H9 (cell line): ENCODE results near the gene CFHR1. TPM values are rescaled to one million over a fixed set of nuclear protein-coding genes. Genes with fewer than 3 reads are reported as not detected.
"Not testable (repeated sequence)": the region's sequence is repeated elsewhere in the genome, so short reads cannot be mapped to it uniquely, and the experiment has no call there.

ENCODE experiments used
- DNase-seq: peaks from one replicate; pipeline ENCODE4 v3.0.0-alpha.2; 2017
- H2AFZ ChIP-seq: one replicate; pipeline ENCODE4 v1.6.1; 2013; ENCODE audit warnings: mild to moderate bottlenecking, low read length, control low read depth, moderate library complexity
- H2AK5ac ChIP-seq: 2 replicates; pipeline ENCODE4 v1.6.1; 2013; ENCODE audit warnings: low read length, control low read depth, mixed read lengths; ENCODE audit not compliant: insufficient read length
- H2BK120ac ChIP-seq: one replicate; pipeline ENCODE4 v1.6.1; 2013; ENCODE audit warnings: low read depth, mild to moderate bottlenecking, low read length, control low read depth, inconsistent platforms; ENCODE audit not compliant: poor library complexity, severe bottlenecking
- H2BK12ac ChIP-seq: 2 replicates; pipeline ENCODE4 v1.6.1; 2013; ENCODE audit warnings: low read length, control low read depth, mixed read lengths, low read depth; ENCODE audit not compliant: insufficient read length
- H2BK15ac ChIP-seq: 2 replicates; pipeline ENCODE4 v1.6.1; 2013; ENCODE audit warnings: low read depth, low read length, control low read depth
- H2BK20ac ChIP-seq: one replicate; pipeline ENCODE4 v1.6.1; 2013; ENCODE audit warnings: low read depth, mild to moderate bottlenecking, low read length, control low read depth, inconsistent platforms; ENCODE audit not compliant: poor library complexity, severe bottlenecking
- H2BK5ac ChIP-seq: 2 replicates; pipeline ENCODE4 v1.6.1; 2013; ENCODE audit warnings: low read length, control low read depth, mixed read lengths; ENCODE audit not compliant: insufficient read length
- H3K14ac ChIP-seq: 2 replicates; pipeline ENCODE4 v1.6.1; 2013; ENCODE audit warnings: low read length, control low read depth; ENCODE audit not compliant: insufficient read depth
- H3K18ac ChIP-seq: 2 replicates; pipeline ENCODE4 v1.6.1; 2013; ENCODE audit warnings: low read depth, mild to moderate bottlenecking, mixed read lengths, low read length, control low read depth; ENCODE audit not compliant: insufficient read length
- H3K23ac ChIP-seq: 2 replicates; pipeline ENCODE4 v1.6.1; 2013; ENCODE audit warnings: low read length, control low read depth, mixed read lengths, low read depth; ENCODE audit not compliant: insufficient read length
- H3K23me2 ChIP-seq: 2 replicates; pipeline ENCODE4 v1.6.1; 2013; ENCODE audit warnings: low read depth, mild to moderate bottlenecking, mixed read lengths, low read length, control low read depth; ENCODE audit not compliant: insufficient read length, poor library complexity, severe bottlenecking
- H3K27ac ChIP-seq: 2 replicates; pipeline ENCODE4 v1.5.1; 2013; ENCODE audit warnings: low read length, control low read depth, mixed read lengths, low read depth; ENCODE audit not compliant: insufficient read length
- H3K27me3 ChIP-seq: 2 replicates; pipeline ENCODE4 v1.6.1; 2013; ENCODE audit warnings: low read length, control low read depth, inconsistent platforms; ENCODE audit not compliant: insufficient read depth
- H3K4ac ChIP-seq: 2 replicates; pipeline ENCODE4 v1.6.1; 2013; ENCODE audit warnings: low read depth, mild to moderate bottlenecking, control low read depth, inconsistent platforms, low read length, moderate library complexity
- H3K4me1 ChIP-seq: 2 replicates; pipeline ENCODE4 v1.6.1; 2013; ENCODE audit warnings: low read length, control low read depth, inconsistent platforms; ENCODE audit not compliant: insufficient read depth
- H3K4me2 ChIP-seq: 2 replicates; pipeline ENCODE4 v1.6.1; 2013; ENCODE audit warnings: low read length, control low read depth, mixed read lengths; ENCODE audit not compliant: insufficient read length, insufficient read depth
- H3K56ac ChIP-seq: 2 replicates; pipeline ENCODE4 v1.6.1; 2013; ENCODE audit warnings: low read depth, mild to moderate bottlenecking, mixed read lengths, low read length, control low read depth; ENCODE audit not compliant: insufficient read length
- H3K79me1 ChIP-seq: 2 replicates; pipeline ENCODE4 v1.6.1; 2013; ENCODE audit warnings: low read depth, mild to moderate bottlenecking, moderate library complexity, low read length, control low read depth, inconsistent platforms; ENCODE audit not compliant: insufficient read depth, poor library complexity, severe bottlenecking
- H3K79me2 ChIP-seq: 2 replicates; pipeline ENCODE4 v1.6.1; 2013; ENCODE audit warnings: low read length, control low read depth, inconsistent platforms; ENCODE audit not compliant: insufficient read depth
- H3K9ac ChIP-seq: 2 replicates; pipeline ENCODE4 v1.6.1; 2013; ENCODE audit warnings: low read length, control low read depth, mixed read lengths; ENCODE audit not compliant: insufficient read length; ENCODE audit errors: extremely low read depth
- H3K9me3 ChIP-seq: one replicate; pipeline ENCODE4 v1.6.1; 2013; ENCODE audit warnings: low read depth, low read length, inconsistent platforms; ENCODE audit not compliant: control insufficient read depth
- H3T11ph ChIP-seq: one replicate; pipeline ENCODE4 v1.6.1; 2013; ENCODE audit warnings: mild to moderate bottlenecking, low read length, control low read depth, inconsistent platforms
- H4K20me1 ChIP-seq: one replicate; pipeline ENCODE4 v1.6.1; 2013; ENCODE audit not compliant: control insufficient read depth, insufficient read length, insufficient read depth
- H4K5ac ChIP-seq: 2 replicates; pipeline ENCODE4 v1.6.1; 2013; ENCODE audit warnings: low read depth, mild to moderate bottlenecking, mixed read lengths, low read length, control low read depth; ENCODE audit not compliant: insufficient read length
- H4K8ac ChIP-seq: replicated peaks from 2 replicates; pipeline ENCODE4 v1.6.1; 2013; ENCODE audit warnings: low read length, control low read depth, mixed read lengths, low read depth; ENCODE audit not compliant: insufficient read length
- H4K91ac ChIP-seq: 2 replicates; pipeline ENCODE4 v1.6.1; 2013; ENCODE audit warnings: low read depth, mild to moderate bottlenecking, moderate library complexity, mixed read lengths, low read length, control low read depth; ENCODE audit not compliant: insufficient read length
- H3K27ac Mint-ChIP-seq, 3 experiments: 2 replicates in 2 of 3; 3 replicates in 1 of 3; pipeline ENCODE4 v1.8.0; 2020 to 2021; ENCODE audit warnings: mixed read lengths in 3 of 3, mild to moderate bottlenecking in 1 of 3, moderate library complexity in 1 of 3
- H3K27me3 Mint-ChIP-seq: 2 replicates; pipeline ENCODE4 v1.8.0; 2021; ENCODE audit warnings: low read depth, mild to moderate bottlenecking, moderate library complexity, mixed read lengths
- H3K36me3 Mint-ChIP-seq, 3 experiments: 2 replicates in 2 of 3; 3 replicates in 1 of 3; pipeline ENCODE4 v1.8.0; 2020 to 2021; ENCODE audit warnings: low read depth in 3 of 3, mixed read lengths in 3 of 3; ENCODE audit not compliant: insufficient read depth in 1 of 3
- H3K4me1 Mint-ChIP-seq, 2 experiments: 2 replicates each; pipeline ENCODE4 v1.8.0; 2020; ENCODE audit warnings: mixed read lengths in 2 of 2
- H3K4me3 Mint-ChIP-seq, 2 experiments: 2 replicates in 1 of 2; 3 replicates in 1 of 2; pipeline ENCODE4 v1.8.0; 2020 to 2021; ENCODE audit warnings: mild to moderate bottlenecking in 2 of 2, mixed read lengths in 2 of 2, moderate library complexity in 1 of 2
- H3K9me3 Mint-ChIP-seq, 2 experiments: 2 replicates in 1 of 2; 3 replicates in 1 of 2; pipeline ENCODE4 v1.8.0; 2020; ENCODE audit warnings: mild to moderate bottlenecking in 2 of 2, mixed read lengths in 2 of 2, moderate library complexity in 1 of 2
- WGBS: extraction: QIAGEN DNeasy Blood & Tissue Kit; methylation state at CpG from one replicate; pipeline ENCODE4 v1.1.7; 2013; ENCODE audit warnings: missing lambda C conversion rate, low lambda C conversion rate, mixed read lengths; ENCODE audit not compliant: insufficient read length; ENCODE audit errors: extremely low coverage; 5-methylcytosine and 5-hydroxymethylcytosine counted together
- long read RNA-seq: library from polyadenylated mRNA; unstranded; transcript quantifications from one replicate; pipeline ENCODE4 v2.0.0, GENCODE V29; 2020
- total RNA-seq: library from RNA; stranded (reverse); gene quantifications from 2 replicates; pipeline ENCODE4 v1.2.1, GENCODE V29; 2021

CFHR1 gene
- not detected in 2 replicates for total RNA-seq
- long read RNA-seq = 0 reads

GRCh38 chr1:196819531-196819930 is at the start of gene CFHR1:
CFHR1 (plus strand) TSS chr1:196819731; CDS start chr1:196819845, 114 bp downstream.
- H3K79me2 ChIP-seq, H3K23ac ChIP-seq, H4K91ac ChIP-seq, H3K4ac ChIP-seq, H2BK5ac ChIP-seq, H3K27ac Mint-ChIP-seq, H2AFZ ChIP-seq, H2AK5ac ChIP-seq, DNase-seq, H3K9me3 ChIP-seq, H4K20me1 ChIP-seq, H2BK12ac ChIP-seq, H3K27me3 Mint-ChIP-seq, H3K9ac ChIP-seq, H3T11ph ChIP-seq, H2BK20ac ChIP-seq, H3K27me3 ChIP-seq, H3K18ac ChIP-seq, H3K4me3 Mint-ChIP-seq, H2BK120ac ChIP-seq, H3K4me1 ChIP-seq, H4K5ac ChIP-seq, H3K9me3 Mint-ChIP-seq, H3K36me3 Mint-ChIP-seq, H3K4me2 ChIP-seq, H3K27ac ChIP-seq, H3K4me1 Mint-ChIP-seq, H3K79me1 ChIP-seq, H3K14ac ChIP-seq, H3K56ac ChIP-seq, H4K8ac ChIP-seq, H2BK15ac ChIP-seq, H3K23me2 ChIP-seq: not testable (repeated sequence)
- no CpG with 5 or more reads among the region's 1 CpG for WGBS

- H4K20me1 ChIP-seq, H2AFZ ChIP-seq, H3K27ac ChIP-seq, H2BK20ac ChIP-seq, H4K8ac ChIP-seq, H3K4me1 ChIP-seq, H3K9me3 Mint-ChIP-seq, H3K9ac ChIP-seq, H3K27me3 ChIP-seq, H3K14ac ChIP-seq, H3K9me3 ChIP-seq, H3K4me2 ChIP-seq, H3K4me3 Mint-ChIP-seq, DNase-seq, H2BK12ac ChIP-seq, H3T11ph ChIP-seq, H3K79me2 ChIP-seq, H2BK5ac ChIP-seq, H3K23me2 ChIP-seq, H4K5ac ChIP-seq, H3K4me1 Mint-ChIP-seq, H3K4ac ChIP-seq, H4K91ac ChIP-seq, H3K23ac ChIP-seq, H2BK120ac ChIP-seq, H3K18ac ChIP-seq, H3K56ac ChIP-seq, H3K79me1 ChIP-seq, H2AK5ac ChIP-seq, H3K27me3 Mint-ChIP-seq, H2BK15ac ChIP-seq, H3K36me3 Mint-ChIP-seq: not testable (repeated sequence)
- no CpG with 5 or more reads among the region's 4 CpGs for WGBS
- peak overlapping the region in 1 of 3 experiments; percentile 6; a peak in 1 of 7 replicates for H3K27ac Mint-ChIP-seq
Measured at GRCh38 chr1:196769823-196770222, 49.7 kb upstream of the CFHR1 start.
